Measurements from ENCODE around the gene PTPRN2.
"Not testable (repeated sequence)": the region's sequence is repeated elsewhere in the genome, so short reads cannot be mapped to it uniquely, and the experiment has no call there.

PTPRN2 gene

DNA sequence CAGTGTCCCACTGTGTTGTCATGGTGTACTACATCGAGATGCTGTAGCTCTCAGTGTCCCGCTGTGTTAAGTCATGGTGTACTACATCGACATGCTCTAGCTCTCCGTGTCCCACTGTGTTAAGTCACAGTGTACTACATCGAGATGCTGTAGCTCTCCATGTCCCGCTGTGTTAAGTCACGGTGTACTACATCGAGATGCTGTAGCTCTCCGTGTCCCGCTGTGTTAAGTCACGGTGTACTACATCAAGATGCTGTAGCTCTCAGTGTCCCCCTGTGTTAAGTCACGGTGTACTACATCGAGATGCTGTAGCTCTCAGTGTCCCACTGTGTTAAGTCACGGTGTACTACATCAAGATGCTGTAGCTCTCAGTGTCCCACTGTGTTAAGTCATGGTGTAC, 169.2 kb downstream of the PTPRN2 start:
- H4K91ac ChIP-seq (ENCODE audit: low read depth, low read length, poor library complexity); H3K9ac ChIP-seq (ENCODE audit: low read depth, low read length, poor library complexity); H3K9me3 ChIP-seq (replicated peaks in 1 of 2; ENCODE audit: control insufficient read depth in 2 of 2, insufficient read depth in 1 of 2, low read depth in 1 of 2, low read length in 2 of 2); H3K4ac ChIP-seq (ENCODE audit: low read length); H3K79me1 ChIP-seq (ENCODE audit: low read depth, low read length); H2BK120ac ChIP-seq (ENCODE audit: low read depth, low read length); H2AK5ac ChIP-seq (ENCODE audit: low read depth, low read length); DNase-seq (ENCODE audit: low spot score); H3K27ac ChIP-seq (replicated peaks; ENCODE audit: low read length); H3K14ac ChIP-seq (ENCODE audit: low read length); H3K4me3 ChIP-seq (ENCODE audit: low read length in 2 of 2); H3K4me2 ChIP-seq (ENCODE audit: insufficient read depth, low read length, poor library complexity, severe bottlenecking); H2BK5ac ChIP-seq (ENCODE audit: low read length); H3K27me3 ChIP-seq (ENCODE audit: control insufficient read depth in 3 of 3, insufficient read depth in 3 of 3, low read depth in 1 of 3, low read length in 3 of 3); H4K8ac ChIP-seq (ENCODE audit: low read depth, low read length); H3K18ac ChIP-seq (ENCODE audit: low read length); H2BK12ac ChIP-seq (ENCODE audit: low read length); H3K36me3 ChIP-seq (replicated peaks in 1 of 2; ENCODE audit: control insufficient read depth in 2 of 2, insufficient read depth in 2 of 2, low read length in 2 of 2); H3K23ac ChIP-seq (ENCODE audit: low read depth, low read length, poor library complexity); H2BK15ac ChIP-seq (ENCODE audit: low read length); H2AFZ ChIP-seq (ENCODE audit: low read length): not testable (repeated sequence)
- WGBS, 2 donors (ENCODE audit: extremely low coverage in 2 of 2, insufficient read length in 2 of 2, insufficient replicate concordance in 1 of 2), result no CpG with 5 or more reads among the region's 14 CpGs
- peaks cover 0 to 12% of the 10 kb centered on the region in 2 donors for H3K4me1 ChIP-seq (ENCODE audit: control insufficient read depth in 2 of 2, insufficient read depth in 1 of 2, low read depth in 1 of 2, low read length in 2 of 2)

DNA sequence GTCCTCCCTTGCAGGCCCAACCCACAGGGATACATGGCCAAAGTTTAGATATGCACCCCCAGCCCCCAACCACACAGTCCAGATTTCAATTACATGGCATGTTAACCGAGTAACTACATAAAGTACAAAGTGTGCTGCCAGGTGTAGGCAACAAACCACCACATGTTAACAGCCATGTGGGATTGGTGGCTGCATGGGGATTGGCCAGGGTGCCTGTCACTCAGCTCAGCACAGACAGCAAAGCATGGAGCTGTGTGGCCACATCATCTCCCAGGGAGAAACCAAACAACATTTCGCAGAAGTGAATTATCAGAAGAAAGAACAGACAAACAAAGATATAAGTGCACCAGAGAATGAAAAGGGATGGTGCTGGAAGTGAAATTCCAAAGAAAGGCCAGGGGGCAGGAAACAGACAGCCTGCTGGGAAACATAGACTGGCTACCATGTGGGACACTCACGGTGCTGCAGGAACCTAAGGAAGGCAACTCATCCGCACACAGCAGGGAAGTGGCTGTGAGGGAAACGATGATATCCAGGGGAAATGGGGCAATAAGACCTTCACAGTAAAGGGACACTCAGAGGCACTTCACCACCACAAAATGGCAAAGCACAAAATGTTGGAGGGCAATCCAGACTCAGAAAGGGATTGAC, 171.2 kb downstream of the PTPRN2 start:
- H3K79me1 ChIP-seq (ENCODE audit: low read depth, low read length), result no peaks in the 10 kb centered on the region
- WGBS, 2 donors (ENCODE audit: extremely low coverage in 2 of 2, insufficient read length in 2 of 2, insufficient replicate concordance in 1 of 2), result no CpG with 5 or more reads among the region's 5 CpGs
- no peak overlapping the region for H2BK120ac ChIP-seq (ENCODE audit: low read depth, low read length)
- H2BK5ac ChIP-seq (ENCODE audit: low read length), result no peak overlapping the region
- no peaks in the 10 kb centered on the region for H3K36me3 ChIP-seq (replicated peaks in 1 of 2; ENCODE audit: control insufficient read depth in 2 of 2, insufficient read depth in 2 of 2, low read length in 2 of 2)
- H3K4ac ChIP-seq (ENCODE audit: low read length), result no peak overlapping the region
- no peaks in the 10 kb centered on the region for H3K27me3 ChIP-seq (ENCODE audit: control insufficient read depth in 3 of 3, insufficient read depth in 3 of 3, low read depth in 1 of 3, low read length in 3 of 3)
- no peak overlapping the region for H3K23ac ChIP-seq (ENCODE audit: low read depth, low read length, poor library complexity)
- peak overlapping the region in 1 of 2 donors; percentile 15 for H3K4me3 ChIP-seq (ENCODE audit: low read length in 2 of 2)
- no peak overlapping the region for H2BK12ac ChIP-seq (ENCODE audit: low read length)
- H3K18ac ChIP-seq (ENCODE audit: low read length), result no peak overlapping the region
- H2AFZ ChIP-seq (ENCODE audit: low read length), result no peak overlapping the region
- peaks cover 0 to 12% of the 10 kb centered on the region in 2 donors for H3K4me1 ChIP-seq (ENCODE audit: control insufficient read depth in 2 of 2, insufficient read depth in 1 of 2, low read depth in 1 of 2, low read length in 2 of 2)
- H3K9me3 ChIP-seq (replicated peaks in 1 of 2; ENCODE audit: control insufficient read depth in 2 of 2, insufficient read depth in 1 of 2, low read depth in 1 of 2, low read length in 2 of 2), result peaks cover 0 to 2% of the 10 kb centered on the region in 2 donors
- no peak overlapping the region for H2BK15ac ChIP-seq (ENCODE audit: low read length)
- H4K91ac ChIP-seq (ENCODE audit: low read depth, low read length, poor library complexity), result no peak overlapping the region
- no peak overlapping the region for H3K4me2 ChIP-seq (ENCODE audit: insufficient read depth, low read length, poor library complexity, severe bottlenecking)
- peak overlapping the region; percentile 9 for H2AK5ac ChIP-seq (ENCODE audit: low read depth, low read length)
- no peak overlapping the region for H3K14ac ChIP-seq (ENCODE audit: low read length)
- H4K8ac ChIP-seq (ENCODE audit: low read depth, low read length), result no peak overlapping the region
- no peak for DNase-seq (ENCODE audit: low spot score)
- no peak overlapping the region for H3K9ac ChIP-seq (ENCODE audit: low read depth, low read length, poor library complexity)
- no peak overlapping the region for H3K27ac ChIP-seq (replicated peaks; ENCODE audit: low read length)

DNA sequence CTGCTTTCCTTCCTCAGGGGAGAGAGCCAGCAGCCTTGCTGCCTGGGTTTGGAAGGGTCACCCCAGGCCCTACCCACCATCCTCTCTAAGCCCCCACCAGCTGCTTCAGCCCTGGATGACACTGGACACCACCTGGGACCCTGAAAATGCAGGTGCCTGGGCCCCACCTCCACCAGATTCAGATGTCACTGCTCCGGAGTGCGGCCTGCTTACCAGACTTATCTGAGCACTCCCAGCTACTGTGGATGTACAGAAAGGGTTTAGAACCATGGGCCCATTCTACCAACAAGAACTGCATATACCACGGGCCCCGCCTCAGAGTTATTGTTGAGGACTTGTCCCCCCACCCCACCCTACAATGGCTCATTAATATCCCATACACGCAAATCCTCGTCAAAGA, 172.3 kb downstream of the PTPRN2 start:
- Histone ChIP-seq H3K4me3 (ENCODE audit: low read length in 2 of 2) (no peak overlapping the region), H3K9ac (ENCODE audit: low read depth, low read length, poor library complexity) (no peak overlapping the region), H3K14ac (ENCODE audit: low read length) (no peak overlapping the region), H2BK15ac (ENCODE audit: low read length) (no peak overlapping the region), H3K4ac (ENCODE audit: low read length) (peak overlapping the region; percentile 13), H2AK5ac (ENCODE audit: low read depth, low read length) (peak overlapping the region; percentile 83), H2AFZ (ENCODE audit: low read length) (no peak overlapping the region), H3K79me1 (ENCODE audit: low read depth, low read length) (no peaks in the 10 kb centered on the region), H2BK12ac (ENCODE audit: low read length) (peak overlapping the region; percentile 63), H2BK120ac (ENCODE audit: low read depth, low read length) (no peak overlapping the region), H2BK5ac (ENCODE audit: low read length) (no peak overlapping the region), H3K18ac (ENCODE audit: low read length) (peak overlapping the region; percentile 88), H3K4me1 (ENCODE audit: control insufficient read depth in 2 of 2, insufficient read depth in 1 of 2, low read depth in 1 of 2, low read length in 2 of 2) (peaks cover 0 to 12% of the 10 kb centered on the region in 2 donors), H3K23ac (ENCODE audit: low read depth, low read length, poor library complexity) (no peak overlapping the region), H4K91ac (ENCODE audit: low read depth, low read length, poor library complexity) (no peak overlapping the region), H3K27ac (replicated peaks; ENCODE audit: low read length) (no peak overlapping the region), H3K36me3 (replicated peaks in 1 of 2; ENCODE audit: control insufficient read depth in 2 of 2, insufficient read depth in 2 of 2, low read length in 2 of 2) (no peaks in the 10 kb centered on the region), H3K27me3 (ENCODE audit: control insufficient read depth in 3 of 3, insufficient read depth in 3 of 3, low read depth in 1 of 3, low read length in 3 of 3) (no peaks in the 10 kb centered on the region), H3K4me2 (ENCODE audit: insufficient read depth, low read length, poor library complexity, severe bottlenecking) (no peak overlapping the region), H3K9me3 (replicated peaks in 1 of 2; ENCODE audit: control insufficient read depth in 2 of 2, insufficient read depth in 1 of 2, low read depth in 1 of 2, low read length in 2 of 2) (peaks cover 0 to 2% of the 10 kb centered on the region in 2 donors), H4K8ac (ENCODE audit: low read depth, low read length) (no peak overlapping the region)
- no CpG with 5 or more reads among the region's 6 CpGs for WGBS, 2 donors (ENCODE audit: extremely low coverage in 2 of 2, insufficient read length in 2 of 2, insufficient replicate concordance in 1 of 2)
- no peak for DNase-seq (ENCODE audit: low spot score)

DNA sequence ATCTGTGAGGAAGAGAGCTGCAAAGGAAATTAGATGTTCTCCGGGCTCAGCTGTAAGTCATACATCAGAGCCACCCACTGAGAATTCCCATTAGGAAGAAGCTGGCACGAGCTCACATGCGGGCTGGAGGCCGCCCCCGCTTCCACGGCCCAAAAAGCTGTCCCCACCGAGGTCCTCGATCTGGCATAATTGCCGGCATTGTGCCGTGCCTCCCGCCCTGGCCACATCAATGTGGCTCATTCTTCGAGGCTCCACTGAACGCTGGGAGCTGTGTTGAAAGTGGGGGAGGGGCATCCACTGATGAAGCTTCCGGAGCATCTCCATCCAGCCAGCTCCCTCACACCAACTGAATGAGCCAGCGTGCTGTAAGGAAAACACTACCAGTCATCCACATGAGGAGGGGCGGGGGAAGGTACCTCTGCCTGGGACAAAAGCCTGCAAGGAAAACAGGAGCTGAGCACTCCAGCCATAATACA, 173.1 kb downstream of the PTPRN2 start:
- peak overlapping the region; percentile 88 for H3K18ac ChIP-seq (ENCODE audit: low read length)
- H3K4ac ChIP-seq (ENCODE audit: low read length), result no peak overlapping the region
- H3K4me1 ChIP-seq (ENCODE audit: control insufficient read depth in 2 of 2, insufficient read depth in 1 of 2, low read depth in 1 of 2, low read length in 2 of 2), result peaks cover 0 to 12% of the 10 kb centered on the region in 2 donors
- no peak overlapping the region for H4K8ac ChIP-seq (ENCODE audit: low read depth, low read length)
- no peak overlapping the region for H3K14ac ChIP-seq (ENCODE audit: low read length)
- peak overlapping the region; percentile 70 for H3K27ac ChIP-seq (replicated peaks; ENCODE audit: low read length)
- no peak overlapping the region for H4K91ac ChIP-seq (ENCODE audit: low read depth, low read length, poor library complexity)
- H2BK15ac ChIP-seq (ENCODE audit: low read length), result no peak overlapping the region
- no peak overlapping the region for H3K23ac ChIP-seq (ENCODE audit: low read depth, low read length, poor library complexity)
- peak overlapping the region in 1 of 2 donors; percentile 36 for H3K4me3 ChIP-seq (ENCODE audit: low read length in 2 of 2)
- H2BK5ac ChIP-seq (ENCODE audit: low read length), result no peak overlapping the region
- peaks cover 0 to 2% of the 10 kb centered on the region in 2 donors for H3K9me3 ChIP-seq (replicated peaks in 1 of 2; ENCODE audit: control insufficient read depth in 2 of 2, insufficient read depth in 1 of 2, low read depth in 1 of 2, low read length in 2 of 2)
- no peak overlapping the region for H3K9ac ChIP-seq (ENCODE audit: low read depth, low read length, poor library complexity)
- WGBS, 2 donors (ENCODE audit: extremely low coverage in 2 of 2, insufficient read length in 2 of 2, insufficient replicate concordance in 1 of 2), result no CpG with 5 or more reads among the region's 16 CpGs
- H2BK120ac ChIP-seq (ENCODE audit: low read depth, low read length), result no peak overlapping the region
- no peak overlapping the region for H2AK5ac ChIP-seq (ENCODE audit: low read depth, low read length)
- H2BK12ac ChIP-seq (ENCODE audit: low read length), result no peak overlapping the region
- H3K79me1 ChIP-seq (ENCODE audit: low read depth, low read length), result no peaks in the 10 kb centered on the region
- no peak overlapping the region for H2AFZ ChIP-seq (ENCODE audit: low read length)
- no peaks in the 10 kb centered on the region for H3K27me3 ChIP-seq (ENCODE audit: control insufficient read depth in 3 of 3, insufficient read depth in 3 of 3, low read depth in 1 of 3, low read length in 3 of 3)
- no peak overlapping the region for H3K4me2 ChIP-seq (ENCODE audit: insufficient read depth, low read length, poor library complexity, severe bottlenecking)
- no peak for DNase-seq (ENCODE audit: low spot score)
- H3K36me3 ChIP-seq (replicated peaks in 1 of 2; ENCODE audit: control insufficient read depth in 2 of 2, insufficient read depth in 2 of 2, low read length in 2 of 2), result no peaks in the 10 kb centered on the region
